Neural progenitor cell (in vitro differentiated cells): ENCODE measurements around the gene TPD52L2. TPM values are rescaled to one million over a fixed set of nuclear protein-coding genes. Genes with fewer than 3 reads are reported as not detected.

ENCODE experiments used
- DNase-seq: peaks from one replicate; pipeline ENCODE4 v3.0.0-alpha.2; 2016; ENCODE audit warnings: low spot score
- H2AFZ ChIP-seq: fragments of 200-600 bp; sonication (generic); replicated peaks from 2 replicates; pipeline ENCODE4 v1.6.1; 2016; ENCODE audit warnings: antibody characterized with exemption
- H3F3A ChIP-seq: fragments of 200-600 bp; sonication (generic); 2 replicates; pipeline ENCODE4 v1.6.1; 2016; ENCODE audit warnings: antibody characterized with exemption, low read depth
- H3K27ac ChIP-seq: fragments of 200-600 bp; sonication (generic); 2 replicates; pipeline ENCODE4 v1.5.1; 2016; ENCODE audit warnings: mild to moderate bottlenecking
- H3K27me3 ChIP-seq: fragments of 200-600 bp; sonication (generic); 2 replicates; pipeline ENCODE4 v1.6.1; 2016; ENCODE audit warnings: mild to moderate bottlenecking, moderate library complexity
- H3K36me3 ChIP-seq: fragments of 200-600 bp; sonication (generic); 2 replicates; pipeline ENCODE4 v1.5.1; 2016
- H3K4me1 ChIP-seq: fragments of 200-600 bp; sonication (generic); 2 replicates; pipeline ENCODE4 v1.6.1; 2016; ENCODE audit warnings: mixed run types
- H3K4me2 ChIP-seq: fragments of 200-600 bp; sonication (generic); 2 replicates; pipeline ENCODE4 v1.6.1; 2016
- H3K4me3 ChIP-seq: fragments of 200-600 bp; sonication (generic); 2 replicates; pipeline ENCODE4 v1.5.1; 2016
- H3K79me2 ChIP-seq: fragments of 200-600 bp; sonication (generic); 2 replicates; pipeline ENCODE4 v1.6.1; 2016; ENCODE audit warnings: low read depth
- H3K9ac ChIP-seq: fragments of 200-600 bp; sonication (generic); 2 replicates; pipeline ENCODE4 v1.6.1; 2016
- H3K9me3 ChIP-seq: fragments of 200-600 bp; sonication (generic); 2 replicates; pipeline ENCODE4 v1.5.1; 2016; ENCODE audit warnings: low read depth
- H4K20me1 ChIP-seq: fragments of 200-600 bp; sonication (generic); 2 replicates; pipeline ENCODE4 v1.6.1; 2016; ENCODE audit warnings: low read depth
- H3K27ac Mint-ChIP-seq: 3 replicates; pipeline ENCODE4 v1.8.0; 2021; ENCODE audit warnings: mixed read lengths
- H3K27me3 Mint-ChIP-seq: 2 replicates; pipeline ENCODE4 v1.8.0; 2022; ENCODE audit warnings: low read depth, mild to moderate bottlenecking, inconsistent platforms, moderate library complexity, mixed read lengths; ENCODE audit not compliant: insufficient read depth
- H3K36me3 Mint-ChIP-seq: 3 replicates; pipeline ENCODE4 v1.8.0; 2021; ENCODE audit warnings: mixed read lengths
- H3K4me1 Mint-ChIP-seq: 3 replicates; pipeline ENCODE4 v1.8.0; 2021; ENCODE audit warnings: mixed read lengths
- H3K4me3 Mint-ChIP-seq: 3 replicates; pipeline ENCODE4 v1.8.0; 2021; ENCODE audit warnings: mild to moderate bottlenecking, moderate library complexity, mixed read lengths
- H3K9me3 Mint-ChIP-seq: 3 replicates; pipeline ENCODE4 v1.8.0; 2020; ENCODE audit warnings: mixed read lengths
- EZH2 ChIP-seq: fragments of 200-600 bp; sonication (generic); IDR thresholded peaks from 2 replicates; pipeline ENCODE4 v1.6.1; 2017; ENCODE audit warnings: antibody characterized with exemption, mild to moderate bottlenecking, moderate library complexity
- EZH2phosphoT487 ChIP-seq: fragments of 200-600 bp; sonication (generic); IDR thresholded peaks from 2 replicates; pipeline ENCODE4 v1.6.1; 2017; ENCODE audit warnings: antibody characterized with exemption
- total RNA-seq: library from RNA; depleted of rRNA; stranded (reverse); fragments of >200 nt; gene quantifications from 2 replicates; pipeline ENCODE4 v1.2.3, GENCODE V29; 2015; ENCODE audit warnings: low replicate concordance
- TF ChIP-seq, protein P1 (sequence below): fragments of 200-600 bp; sonication (generic); IDR thresholded peaks from 2 replicates; pipeline ENCODE4 v1.5.1; 2017; ENCODE audit warnings: antibody characterized with exemption, mild to moderate bottlenecking

The TPD52L2 gene
- total RNA-seq, 1 donor from 2014 or later, result 66.6 TPM

DNA sequence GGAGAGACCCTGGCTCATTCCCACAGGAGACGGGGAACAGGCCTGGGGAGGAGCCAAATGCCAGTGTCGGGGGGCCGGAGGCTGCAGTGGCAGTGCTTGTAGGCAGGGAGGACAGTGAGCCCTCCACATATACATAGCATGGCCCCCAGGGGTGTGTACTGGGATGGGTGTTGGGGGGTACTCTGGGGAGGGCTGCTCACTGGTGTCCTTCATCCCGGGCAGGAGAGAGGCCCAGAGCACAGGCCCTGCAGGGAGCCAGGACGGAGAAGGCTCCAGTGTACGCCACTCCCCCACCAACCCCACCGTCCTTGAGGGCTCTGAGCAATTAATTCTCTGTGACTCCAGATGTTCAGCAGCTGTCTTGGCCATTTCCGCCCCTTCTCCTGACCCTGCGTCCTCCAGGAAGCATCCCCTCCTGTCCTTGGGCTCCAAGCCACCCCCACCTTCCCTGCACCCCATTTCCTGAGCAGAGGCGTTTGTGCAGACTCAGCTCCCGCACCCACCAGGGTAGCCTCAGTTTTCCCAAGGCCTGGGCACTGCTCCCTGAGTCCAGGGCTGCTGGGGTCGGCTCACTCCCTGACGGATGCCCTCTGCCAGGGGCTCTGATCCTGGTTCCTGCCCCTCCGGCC lies 7.2 kb upstream of the TPD52L2 start:
- no peak overlapping the region for H3K27ac ChIP-seq
- H3K4me1 ChIP-seq, result peaks cover 40% of the 10 kb centered on the region
- peak overlapping the region; percentile 65 for H3K4me3 Mint-ChIP-seq

DNA sequence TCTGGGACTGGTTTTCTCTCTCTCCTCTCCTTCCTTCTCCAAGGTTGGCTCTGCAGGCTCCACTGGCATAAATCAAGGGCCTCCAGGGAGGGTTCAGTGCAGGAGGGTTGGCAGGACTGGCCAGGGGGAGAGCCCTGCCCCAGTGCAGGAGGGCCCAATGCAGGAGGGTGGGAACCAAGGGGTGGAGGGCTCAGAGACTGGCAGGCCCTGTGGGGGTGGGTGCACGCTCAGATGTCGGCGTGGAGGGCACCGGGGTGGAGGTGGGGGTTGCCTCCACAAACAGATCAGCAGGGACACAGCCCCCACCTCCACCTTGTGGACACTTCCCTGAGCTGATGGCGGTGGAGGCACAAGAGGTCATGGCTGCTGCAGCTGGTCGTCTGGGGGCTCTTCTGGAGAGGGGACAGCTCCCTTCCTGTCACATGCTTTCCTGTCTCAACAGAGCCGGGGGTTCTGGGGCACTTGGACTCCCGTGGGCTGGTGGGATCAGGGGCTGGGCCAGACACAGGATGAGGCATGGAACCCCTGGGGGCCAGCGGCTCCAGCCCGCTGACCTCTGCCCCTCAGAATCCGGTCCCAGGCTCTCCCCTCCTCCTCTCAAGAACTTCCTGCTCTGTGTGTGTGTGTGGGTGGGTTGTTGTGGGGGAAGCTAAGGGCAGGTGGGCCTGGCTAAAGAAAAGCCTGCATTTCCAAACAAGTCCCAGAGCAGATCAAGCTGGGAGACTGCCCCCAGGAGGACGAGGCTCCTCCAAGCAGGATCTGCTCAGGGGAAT lies 6.5 kb upstream of the TPD52L2 start:
- TF ChIP-seq EZH2 (no peak), EZH2phosphoT487 (no peak)
- TF ChIP-seq, protein P1, sequence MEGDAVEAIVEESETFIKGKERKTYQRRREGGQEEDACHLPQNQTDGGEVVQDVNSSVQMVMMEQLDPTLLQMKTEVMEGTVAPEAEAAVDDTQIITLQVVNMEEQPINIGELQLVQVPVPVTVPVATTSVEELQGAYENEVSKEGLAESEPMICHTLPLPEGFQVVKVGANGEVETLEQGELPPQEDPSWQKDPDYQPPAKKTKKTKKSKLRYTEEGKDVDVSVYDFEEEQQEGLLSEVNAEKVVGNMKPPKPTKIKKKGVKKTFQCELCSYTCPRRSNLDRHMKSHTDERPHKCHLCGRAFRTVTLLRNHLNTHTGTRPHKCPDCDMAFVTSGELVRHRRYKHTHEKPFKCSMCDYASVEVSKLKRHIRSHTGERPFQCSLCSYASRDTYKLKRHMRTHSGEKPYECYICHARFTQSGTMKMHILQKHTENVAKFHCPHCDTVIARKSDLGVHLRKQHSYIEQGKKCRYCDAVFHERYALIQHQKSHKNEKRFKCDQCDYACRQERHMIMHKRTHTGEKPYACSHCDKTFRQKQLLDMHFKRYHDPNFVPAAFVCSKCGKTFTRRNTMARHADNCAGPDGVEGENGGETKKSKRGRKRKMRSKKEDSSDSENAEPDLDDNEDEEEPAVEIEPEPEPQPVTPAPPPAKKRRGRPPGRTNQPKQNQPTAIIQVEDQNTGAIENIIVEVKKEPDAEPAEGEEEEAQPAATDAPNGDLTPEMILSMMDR, result peak; percentile 35
- no peaks in the 10 kb centered on the region for H3K9me3 ChIP-seq
- H3K4me1 Mint-ChIP-seq, result peaks cover 37% of the 10 kb centered on the region
- peak; percentile 62 for DNase-seq
- H3K27me3 ChIP-seq, result no peaks in the 10 kb centered on the region
- peak overlapping the region; percentile 22 for H3K9ac ChIP-seq
- no peak overlapping the region for H3K27ac Mint-ChIP-seq
- peaks cover 4% of the 10 kb centered on the region for H3K27me3 Mint-ChIP-seq
- peak overlapping the region; percentile 20 for H3K27ac ChIP-seq
- no peaks in the 10 kb centered on the region for H3K9me3 Mint-ChIP-seq
- no peaks in the 10 kb centered on the region for H3K36me3 ChIP-seq
- H4K20me1 ChIP-seq, result no peaks in the 10 kb centered on the region
- peak overlapping the region; percentile 65 for H3K4me3 Mint-ChIP-seq
- H3F3A ChIP-seq, result peaks cover 33% of the 10 kb centered on the region
- H3K4me2 ChIP-seq, result peak overlapping the region; percentile 65
- H3K4me3 ChIP-seq, result peak overlapping the region; percentile 10
- H3K79me2 ChIP-seq, result no peaks in the 10 kb centered on the region
- H2AFZ ChIP-seq, result no peak overlapping the region
- peaks cover 2% of the 10 kb centered on the region for H3K36me3 Mint-ChIP-seq
- peaks cover 40% of the 10 kb centered on the region for H3K4me1 ChIP-seq

More for the DNA sequence above, 7.2 kb upstream of the TPD52L2 start:
- no peaks in the 10 kb centered on the region for H3K36me3 Mint-ChIP-seq
- peaks cover 4% of the 10 kb centered on the region for H3K27me3 Mint-ChIP-seq
- H3K4me2 ChIP-seq, result peak overlapping the region; percentile 65
- DNase-seq, result no peak
- H3F3A ChIP-seq, result peaks cover 29% of the 10 kb centered on the region
- peaks cover 36% of the 10 kb centered on the region for H3K4me1 Mint-ChIP-seq
- H3K9me3 Mint-ChIP-seq, result no peaks in the 10 kb centered on the region
- peak overlapping the region; percentile 72 for H3K27ac Mint-ChIP-seq
- H3K9me3 ChIP-seq, result no peaks in the 10 kb centered on the region
- no peaks in the 10 kb centered on the region for H4K20me1 ChIP-seq
- no peak overlapping the region for H3K9ac ChIP-seq
- no peaks in the 10 kb centered on the region for H3K79me2 ChIP-seq
- no peaks in the 10 kb centered on the region for H3K36me3 ChIP-seq
- H3K27me3 ChIP-seq, result no peaks in the 10 kb centered on the region
- TF ChIP-seq, protein P1, result no peak
- TF ChIP-seq EZH2phosphoT487 (no peak), EZH2 (no peak)
- H2AFZ ChIP-seq, result no peak overlapping the region
- H3K4me3 ChIP-seq, result no peak overlapping the region

DNA sequence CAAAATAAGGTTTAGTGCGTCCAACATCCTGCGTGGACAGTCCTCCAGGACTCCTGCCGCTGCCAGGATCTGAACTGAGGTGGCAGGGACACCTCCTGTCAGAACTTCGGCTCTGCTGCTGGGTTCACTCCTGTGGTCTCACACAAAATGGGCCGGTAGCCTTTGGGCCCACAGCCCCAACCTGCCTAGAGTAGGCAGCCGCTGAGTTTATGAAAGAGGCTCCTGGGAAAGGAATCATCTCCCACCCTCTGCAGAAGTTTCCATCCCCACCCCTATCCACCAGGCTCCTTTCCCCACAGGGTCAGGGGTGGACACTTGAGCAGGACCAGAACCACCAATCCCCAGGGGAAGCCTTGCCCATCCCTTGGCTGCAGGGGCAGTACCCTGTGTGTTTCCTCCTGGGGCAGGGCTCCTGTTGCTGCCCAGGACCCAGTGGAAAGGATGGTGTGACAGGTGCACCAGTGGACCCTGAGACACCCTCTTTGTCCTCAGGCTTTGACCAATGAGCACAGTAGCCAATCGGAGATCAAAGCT lies 5.8 kb upstream of the TPD52L2 start:
- peak overlapping the region; percentile 20 for H3K27ac ChIP-seq
- H3K4me3 Mint-ChIP-seq, result peak overlapping the region; percentile 65
- no peaks in the 10 kb centered on the region for H3K27me3 ChIP-seq
- no peaks in the 10 kb centered on the region for H3K9me3 ChIP-seq
- H3K9ac ChIP-seq, result peak overlapping the region; percentile 22
- H2AFZ ChIP-seq, result no peak overlapping the region
- H3K4me1 ChIP-seq, result peaks cover 35% of the 10 kb centered on the region
- peaks cover 44% of the 10 kb centered on the region for H3K4me1 Mint-ChIP-seq
- no peak for DNase-seq
- no peaks in the 10 kb centered on the region for H4K20me1 ChIP-seq
- H3K4me3 ChIP-seq, result no peak overlapping the region
- no peaks in the 10 kb centered on the region for H3K79me2 ChIP-seq
- no peak overlapping the region for H3K27ac Mint-ChIP-seq
- no peaks in the 10 kb centered on the region for H3K9me3 Mint-ChIP-seq
- TF ChIP-seq, protein P1, result no peak
- peak overlapping the region; percentile 65 for H3K4me2 ChIP-seq
- peaks cover 2% of the 10 kb centered on the region for H3K36me3 Mint-ChIP-seq
- peaks cover 4% of the 10 kb centered on the region for H3K27me3 Mint-ChIP-seq
- no peaks in the 10 kb centered on the region for H3K36me3 ChIP-seq
- peaks cover 40% of the 10 kb centered on the region for H3F3A ChIP-seq
